GM12878 (cell line): Measurements from ENCODE around the gene ZNF311.

Experiments
- CHD1 ChIP-seq: IDR thresholded peaks from 2 replicates; pipeline ENCODE4 v1.6.1; 2012; ENCODE audit warnings: low read depth, low read length, improper control_type of control experiment
- CREM ChIP-seq: IDR thresholded peaks from 2 replicates; pipeline ENCODE4 v1.6.1; 2014; ENCODE audit warnings: antibody characterized with exemption, low read depth
- CTCF ChIP-seq, 3 experiments: IDR thresholded peaks in 2 of 3; conservative IDR thresholded peaks in 1 of 3; 2 replicates each; pipeline ENCODE4 v1.5.1; 2011; ENCODE audit warnings: low read depth in 3 of 3, low read length in 3 of 3, mild to moderate bottlenecking in 3 of 3, control low read depth in 2 of 3, moderate library complexity in 2 of 3, inconsistent platforms in 1 of 3, mixed read lengths in 1 of 3; ENCODE audit not compliant: control insufficient read depth in 2 of 3, insufficient read depth in 1 of 3; ENCODE audit errors: extremely low read depth in 1 of 3
- EP300 ChIP-seq, 2 experiments: fragments of 150-350 bp in 1 of 2; IDR thresholded peaks; 2 replicates each; pipeline ENCODE4 v1.6.1; 2011 to 2012; ENCODE audit warnings: low read depth in 2 of 2, low read length in 2 of 2, borderline replicate concordance in 1 of 2, improper control_type of control experiment in 1 of 2, inconsistent platforms in 1 of 2; ENCODE audit not compliant: control insufficient read depth in 1 of 2
- EZH2 ChIP-seq: IDR thresholded peaks from 2 replicates; pipeline ENCODE4 v1.6.1; 2012; ENCODE audit warnings: low read depth, mild to moderate bottlenecking, control low read depth, inconsistent platforms, low read length, borderline replicate concordance; ENCODE audit not compliant: control insufficient read depth
- HDAC6 ChIP-seq: fragments of 200-600 bp; sonication (generic); IDR thresholded peaks from one replicate; pipeline ENCODE4 v1.8.0; 2017; ENCODE audit warnings: antibody characterized with exemption; ENCODE audit not compliant: unreplicated experiment
- MAX ChIP-seq: IDR thresholded peaks from 2 replicates; pipeline ENCODE4 v1.6.1; 2012; ENCODE audit warnings: low read depth, low read length, improper control_type of control experiment
- POLR2AphosphoS5 ChIP-seq: IDR thresholded peaks from 2 replicates; pipeline ENCODE4 v1.6.1; 2011; ENCODE audit warnings: mild to moderate bottlenecking, low read length, inconsistent platforms
- SMARCA5 ChIP-seq: fragments of 450-650 bp; IDR thresholded peaks from 2 replicates; pipeline ENCODE4 v1.6.1; 2017; ENCODE audit warnings: mild to moderate bottlenecking
- SREBF2 ChIP-seq: IDR thresholded peaks from 2 replicates; pipeline ENCODE4 v1.6.1; 2012; ENCODE audit warnings: mild to moderate bottlenecking, low read length
- ZNF274 ChIP-seq: IDR thresholded peaks from one replicate; pipeline ENCODE4 v1.8.0; 2011; ENCODE audit not compliant: insufficient read length, insufficient read depth

- TF ChIP-seq MAX (no peak), HDAC6 (no peak), POLR2AphosphoS5 (no peak), ZNF274 (no peak), CREM (no peak), CHD1 (no peak), EZH2 (no peak), SREBF2 (no peak), EP300 (IDR thresholded peaks at IDR 0.05; ENCODE audit: borderline replicate concordance in 1 of 2, control insufficient read depth in 1 of 2, low read depth in 2 of 2, low read length in 2 of 2) (no peak), SMARCA5 (no peak), CTCF (IDR thresholded peaks at IDR 0.05 in 2 of 3, conservative IDR thresholded peaks at IDR 0.05 in 1 of 3; ENCODE audit: control insufficient read depth in 2 of 3, extremely low read depth in 1 of 3, insufficient read depth in 1 of 3, low read depth in 3 of 3, low read length in 3 of 3) (no peak)
Observed at GRCh38 chr6:29051680-29052079, 46.6 kb upstream of the ZNF311 start.
